ENCODE measurements around the gene KRT13. TPM values are rescaled to one million over a fixed set of nuclear protein-coding genes. Genes with fewer than 3 reads are reported as not detected.
"Not testable (repeated sequence)": the region's sequence is repeated elsewhere in the genome, so short reads cannot be mapped to it uniquely, and the experiment has no call there.

The KRT13 gene
- total RNA-seq, 2 experiments from 2014 or later = not detected

DNA sequence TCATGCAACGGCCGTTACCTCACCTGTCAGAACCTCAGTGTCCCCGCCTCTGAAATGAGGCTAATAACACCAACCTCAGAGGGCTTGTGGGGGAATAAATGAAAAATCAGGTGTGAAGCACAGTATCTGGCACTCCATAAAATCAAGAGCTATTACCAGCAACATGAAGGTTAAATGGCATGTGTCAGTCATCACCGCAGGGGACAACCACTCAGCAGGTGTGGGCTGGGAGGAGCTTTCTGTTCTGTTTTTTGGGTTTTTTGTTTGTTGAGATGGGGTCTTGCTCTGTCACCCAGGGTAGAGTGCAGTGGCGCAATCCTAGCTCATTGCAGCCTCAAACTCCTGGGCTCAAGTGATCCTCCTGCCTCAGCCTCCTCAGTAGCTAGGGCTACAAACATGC lies 39.5 kb upstream of the KRT13 start:
- Mint-ChIP-seq H3K4me3 (no peak overlapping the region), H3K36me3 (ENCODE audit: low read depth) (no peaks in the 10 kb centered on the region), H3K27ac (no peak overlapping the region), H3K9me3 (peaks cover 7% of the 10 kb centered on the region), H3K4me1 (peaks cover 19% of the 10 kb centered on the region), H3K27me3 (peaks cover 5% of the 10 kb centered on the region)
- no peak for DNase-seq
- POLR2A ChIA-PET = interaction anchor here (0.5 to 0.7 kb wide), 2 partner anchors 14 to 624 kb away, joined by 3 read pairs; no protein-coding TSS in a partner anchor
- CTCF ChIA-PET = interaction anchor here (0.8 to 1.3 kb wide), 2 partner anchors 10 to 121 kb away, joined by 4 to 6 read pairs; no protein-coding TSS in a partner anchor

DNA sequence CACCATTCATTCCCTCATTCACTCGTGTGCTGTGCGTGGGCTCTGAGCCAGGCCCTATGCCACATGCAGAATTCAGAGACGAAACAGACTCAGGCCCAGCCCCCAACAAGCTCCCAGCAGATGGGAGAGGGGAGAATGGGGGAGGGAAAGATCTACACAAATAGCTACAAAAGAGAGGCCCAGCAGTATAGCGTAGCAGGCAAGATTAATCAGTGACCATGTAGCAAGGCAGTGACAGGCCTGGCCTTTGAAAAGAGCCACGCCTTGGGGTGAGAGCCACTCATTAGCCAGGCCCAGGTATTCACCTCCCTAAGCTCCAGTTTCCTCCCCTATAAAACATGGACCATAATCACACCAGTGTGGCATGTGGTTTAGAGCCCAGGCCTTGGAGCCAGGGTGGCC lies 39.1 kb upstream of the KRT13 start:
- H3K4me1 Mint-ChIP-seq = peaks cover 18% of the 10 kb centered on the region
- H3K27me3 Mint-ChIP-seq = peaks cover 5% of the 10 kb centered on the region
- CTCF ChIA-PET = interaction anchor here (0.8 to 1.3 kb wide), 2 partner anchors 10 to 121 kb away, joined by 4 to 6 read pairs; no protein-coding TSS in a partner anchor
- POLR2A ChIA-PET = no interaction called here
- H3K9me3 Mint-ChIP-seq = peaks cover 7% of the 10 kb centered on the region
- no peak overlapping the region for H3K4me3 Mint-ChIP-seq
- no peak for DNase-seq
- H3K27ac Mint-ChIP-seq = no peak overlapping the region
- H3K36me3 Mint-ChIP-seq (ENCODE audit: low read depth) = no peaks in the 10 kb centered on the region

DNA sequence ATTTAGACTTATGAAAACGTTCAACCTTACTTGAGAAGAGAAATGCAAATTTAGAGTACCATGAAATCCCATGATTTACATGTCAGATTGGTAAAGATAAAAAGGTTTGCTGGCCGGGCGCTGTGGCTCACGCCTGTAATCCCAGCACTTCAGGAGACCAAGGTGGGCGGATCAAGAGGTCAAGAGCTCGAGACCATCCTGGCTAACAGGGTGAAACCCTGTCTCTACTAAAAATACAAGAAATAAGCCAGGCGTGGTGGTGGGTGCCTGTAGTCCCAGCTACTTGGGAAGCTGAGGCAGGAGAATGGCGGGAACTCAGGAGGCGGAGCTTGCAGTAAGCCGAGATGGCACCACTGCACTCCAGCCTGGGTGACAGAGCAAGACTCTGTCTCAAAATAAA lies 37.4 kb upstream of the KRT13 start:
- DNase-seq; POLR2A ChIA-PET; H3K4me1 Mint-ChIP-seq; H3K27ac Mint-ChIP-seq; H3K9me3 Mint-ChIP-seq; H3K27me3 Mint-ChIP-seq; H3K4me3 Mint-ChIP-seq; H3K36me3 Mint-ChIP-seq (ENCODE audit: low read depth): not testable (repeated sequence)
- CTCF ChIA-PET = interaction anchor here (1.2 to 1.6 kb wide), 3 partner anchors 9 to 120 kb away, joined by 3 to 4 read pairs (median 3); no protein-coding TSS in a partner anchor

DNA sequence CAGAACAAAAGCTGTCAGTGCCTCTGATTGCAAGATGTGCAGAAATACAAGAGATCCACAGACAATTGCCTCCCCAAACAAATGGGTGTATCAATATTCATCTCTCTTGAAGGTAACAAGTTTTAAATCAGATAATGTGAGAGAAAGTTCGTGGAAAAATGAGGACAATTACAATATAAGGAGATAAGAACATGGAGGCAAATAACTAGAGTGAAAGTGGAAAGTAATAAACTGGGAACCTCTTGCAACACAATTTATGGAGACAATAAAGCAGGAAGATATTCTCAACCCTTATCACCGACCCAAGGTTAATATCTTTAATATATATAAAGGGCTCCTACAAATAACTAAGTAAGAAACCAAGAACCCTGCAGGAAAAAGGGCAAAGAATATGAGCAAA lies 36.9 kb upstream of the KRT13 start:
- Mint-ChIP-seq H3K27ac (no peak overlapping the region), H3K27me3 (peaks cover 6% of the 10 kb centered on the region), H3K9me3 (peaks cover 5% of the 10 kb centered on the region), H3K4me3 (no peak overlapping the region), H3K36me3 (ENCODE audit: low read depth) (no peaks in the 10 kb centered on the region), H3K4me1 (no peaks in the 10 kb centered on the region)
- ChIA-PET POLR2A (no interaction called here), CTCF (interaction anchor here (1.2 to 1.6 kb wide), 3 partner anchors 9 to 120 kb away, joined by 3 to 4 read pairs (median 3); no protein-coding TSS in a partner anchor)
- no peak for DNase-seq

DNA sequence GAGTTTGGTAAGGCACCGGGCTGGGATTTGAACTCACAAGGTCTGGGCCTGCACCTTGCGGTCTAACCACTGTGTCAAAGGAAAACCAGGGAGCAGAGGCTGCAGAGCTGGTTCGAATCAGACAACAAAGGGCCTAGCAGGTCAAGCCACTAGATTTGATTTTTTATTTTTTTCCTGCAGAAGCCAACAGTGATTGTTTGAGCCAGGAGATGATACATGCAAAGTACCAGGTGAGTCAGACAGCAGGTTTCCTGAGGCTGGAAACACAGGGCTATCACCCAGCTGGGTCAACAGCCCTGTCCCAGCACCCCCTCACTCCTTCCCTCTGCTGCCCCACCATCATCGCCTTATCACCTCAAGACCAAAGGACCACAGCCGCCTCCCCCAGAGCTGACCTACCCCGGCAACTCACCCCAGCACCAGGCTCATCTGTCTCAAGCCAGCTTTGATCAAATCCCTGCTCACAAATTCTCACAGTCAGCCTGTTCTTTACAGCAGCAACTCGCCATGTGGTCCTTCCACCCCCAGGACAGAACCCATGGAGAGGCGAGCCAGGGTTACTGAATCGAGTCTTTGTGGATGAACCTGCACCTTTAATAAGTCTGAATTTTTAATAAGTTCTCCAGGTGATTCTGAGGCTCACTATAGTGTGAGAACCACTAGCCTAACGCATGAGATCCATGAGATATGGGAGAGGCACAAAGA lies 35.7 kb upstream of the KRT13 start:
- Mint-ChIP-seq H3K36me3 (ENCODE audit: low read depth) (no peaks in the 10 kb centered on the region), H3K27ac (no peak overlapping the region), H3K9me3 (no peaks in the 10 kb centered on the region), H3K4me1 (no peaks in the 10 kb centered on the region), H3K4me3 (no peak overlapping the region), H3K27me3 (peaks cover 12% of the 10 kb centered on the region)
- POLR2A ChIA-PET = no interaction called here
- CTCF ChIA-PET = interaction anchor here (1.0 to 2.1 kb wide), 3 partner anchors 8 to 125 kb away, joined by 3 to 19 read pairs (median 4); no protein-coding TSS in a partner anchor
- no peak for DNase-seq

DNA sequence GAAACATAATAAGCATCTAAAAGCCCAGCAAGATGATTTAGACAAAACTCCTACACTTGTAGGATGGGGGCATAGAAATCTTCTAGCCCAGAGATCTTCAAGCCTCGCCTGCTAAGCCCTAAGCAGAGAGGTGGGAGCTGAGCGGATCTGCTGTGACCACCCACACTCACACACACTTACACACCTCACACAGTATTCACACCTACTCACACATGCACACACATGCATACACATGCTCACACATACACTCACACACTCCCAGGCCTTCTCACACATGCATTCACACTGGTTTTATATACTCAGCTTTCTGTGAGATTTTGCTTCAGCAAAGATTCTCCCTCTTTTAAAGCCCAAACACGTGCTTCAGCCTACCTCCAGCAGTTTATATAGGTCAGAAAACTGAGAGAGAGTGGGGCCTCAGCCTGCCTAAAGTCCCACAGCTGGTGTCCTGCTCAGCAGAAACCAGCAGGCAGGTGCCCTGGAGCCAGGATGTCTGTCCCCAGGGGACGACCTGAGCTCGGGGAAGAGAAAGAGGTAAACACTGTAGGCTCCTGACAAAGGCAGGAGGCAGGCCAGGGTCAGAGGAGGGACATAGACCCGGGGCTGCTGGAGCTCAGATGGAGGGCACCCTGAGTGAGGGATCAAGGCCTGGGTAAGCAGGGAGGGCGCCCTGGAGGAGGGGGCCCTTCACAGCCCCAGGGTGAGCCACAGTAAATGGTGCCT lies 34.7 kb upstream of the KRT13 start:
- DNase-seq = no peak
- Mint-ChIP-seq H3K27ac (no peak overlapping the region), H3K36me3 (ENCODE audit: low read depth) (no peaks in the 10 kb centered on the region), H3K4me1 (no peaks in the 10 kb centered on the region), H3K27me3 (peaks cover 16% of the 10 kb centered on the region), H3K9me3 (no peaks in the 10 kb centered on the region), H3K4me3 (no peak overlapping the region)
- ChIA-PET POLR2A (no interaction called here), CTCF (interaction anchor here (2.1 kb wide), 1 partner anchor 9 kb away, joined by 19 read pairs; no protein-coding TSS in a partner anchor)

DNA sequence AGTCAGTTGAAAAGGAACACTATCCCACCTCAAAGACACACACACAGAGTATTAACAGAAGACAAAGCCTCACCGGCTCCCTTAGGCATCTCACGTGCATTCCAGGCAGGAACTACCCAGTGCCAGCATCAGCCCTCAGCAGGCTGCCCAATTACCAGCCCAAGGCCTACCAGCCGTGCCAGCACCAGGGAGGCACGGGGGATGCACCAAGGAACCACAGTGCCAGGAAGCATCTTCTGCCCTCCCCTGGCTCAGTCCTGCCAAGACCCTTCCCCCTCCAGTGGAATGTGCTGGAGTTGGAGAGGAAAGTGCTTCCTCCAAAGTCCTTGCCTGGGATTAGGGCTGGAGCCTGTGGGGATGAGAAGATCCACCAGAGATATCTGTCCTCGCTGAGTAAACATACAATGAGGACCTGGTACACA lies 33.7 kb upstream of the KRT13 start:
- Mint-ChIP-seq H3K4me3 (no peak overlapping the region), H3K4me1 (no peaks in the 10 kb centered on the region), H3K27ac (no peak overlapping the region), H3K9me3 (no peaks in the 10 kb centered on the region), H3K27me3 (peaks cover 18% of the 10 kb centered on the region), H3K36me3 (ENCODE audit: low read depth) (no peaks in the 10 kb centered on the region)
- POLR2A ChIA-PET = no interaction called here
- CTCF ChIA-PET = interaction anchor here (2.1 kb wide), 1 partner anchor 10 kb away, joined by 19 read pairs; no protein-coding TSS in a partner anchor
- no peak for DNase-seq

DNA sequence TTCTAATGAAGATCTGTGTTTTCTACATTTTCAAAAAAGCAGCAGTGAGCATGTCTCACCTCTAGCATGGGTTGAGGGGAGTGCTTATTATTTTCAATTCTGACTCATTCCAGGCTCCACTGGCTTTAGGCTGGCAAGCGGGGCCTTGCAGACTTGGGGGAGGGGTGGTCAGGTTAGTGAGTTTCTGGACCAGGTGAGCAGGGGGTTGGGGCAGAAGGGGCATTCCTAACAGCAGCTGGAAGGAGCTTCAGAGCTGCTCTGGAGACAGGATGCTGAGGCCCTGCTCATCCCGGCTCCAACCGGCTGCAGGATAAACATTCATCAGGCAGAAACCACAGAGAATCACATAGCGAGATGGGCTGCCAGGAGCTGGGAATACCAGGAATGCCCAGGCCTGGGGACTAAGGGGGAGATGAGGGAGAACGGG lies 33.2 kb upstream of the KRT13 start:
- no peaks in the 10 kb centered on the region for H3K36me3 Mint-ChIP-seq (ENCODE audit: low read depth)
- no peak overlapping the region for H3K4me3 Mint-ChIP-seq
- POLR2A ChIA-PET = no interaction called here
- DNase-seq = no peak
- H3K27ac Mint-ChIP-seq = no peak overlapping the region
- no peaks in the 10 kb centered on the region for H3K4me1 Mint-ChIP-seq
- CTCF ChIA-PET = interaction anchor here (1.0 kb wide), 1 partner anchor 10 kb away, joined by 3 read pairs; the partner anchor contains the start of gene KRT19
- H3K27me3 Mint-ChIP-seq = peaks cover 21% of the 10 kb centered on the region
- H3K9me3 Mint-ChIP-seq = no peaks in the 10 kb centered on the region

DNA sequence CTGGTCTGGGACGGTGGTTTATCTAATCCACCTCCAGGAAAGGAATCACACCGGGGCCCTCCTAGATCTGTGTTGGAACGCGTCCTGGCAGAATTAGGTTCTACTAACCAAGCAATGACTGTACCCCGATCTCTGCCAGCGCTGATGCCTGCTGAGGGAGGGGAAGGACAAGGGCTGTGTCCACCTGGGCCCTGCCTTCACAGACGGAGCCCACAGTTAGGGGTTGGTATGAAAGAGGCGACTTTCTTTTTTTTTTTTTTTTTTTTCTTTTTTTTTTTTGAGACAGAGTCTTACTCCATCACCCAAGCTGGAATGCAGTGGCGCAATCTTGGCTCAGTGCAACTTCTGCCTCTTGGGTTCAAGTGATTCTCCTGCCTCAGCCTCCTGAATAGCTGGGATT lies 32.6 kb upstream of the KRT13 start:
- no peak overlapping the region for H3K4me3 Mint-ChIP-seq
- H3K27me3 Mint-ChIP-seq = peaks cover 21% of the 10 kb centered on the region
- no peak for DNase-seq
- H3K9me3 Mint-ChIP-seq = no peaks in the 10 kb centered on the region
- no peaks in the 10 kb centered on the region for H3K36me3 Mint-ChIP-seq (ENCODE audit: low read depth)
- no peak overlapping the region for H3K27ac Mint-ChIP-seq
- ChIA-PET POLR2A (no interaction called here), CTCF (interaction anchor here (1.0 kb wide), 1 partner anchor 9 kb away, joined by 3 read pairs; the partner anchor contains the start of gene KRT19)
- H3K4me1 Mint-ChIP-seq = no peaks in the 10 kb centered on the region

DNA sequence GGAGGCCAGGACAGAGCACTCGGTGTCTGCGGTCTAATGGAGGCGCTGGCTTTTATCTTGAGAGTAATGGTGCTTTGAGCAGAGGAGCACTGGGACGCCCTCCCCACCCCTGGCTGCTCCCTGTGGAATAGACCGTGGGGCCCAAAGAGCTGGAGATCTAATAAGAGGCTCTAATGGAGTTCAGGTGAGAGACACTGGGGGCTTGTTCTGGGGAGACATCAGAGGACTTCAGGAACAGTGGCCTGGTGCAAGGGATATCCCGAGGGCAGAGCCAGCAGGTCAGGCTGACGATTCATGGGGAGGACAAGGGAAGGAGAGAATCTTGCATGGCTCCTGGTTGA lies 32.2 kb upstream of the KRT13 start:
- Mint-ChIP-seq H3K9me3 (no peaks in the 10 kb centered on the region), H3K4me3 (no peak overlapping the region), H3K27ac (no peak overlapping the region), H3K27me3 (peaks cover 23% of the 10 kb centered on the region), H3K4me1 (no peaks in the 10 kb centered on the region), H3K36me3 (ENCODE audit: low read depth) (no peaks in the 10 kb centered on the region)
- POLR2A ChIA-PET = no interaction called here
- CTCF ChIA-PET = interaction anchor here (1.0 to 2.1 kb wide), 2 partner anchors 9 to 12 kb away, joined by 3 to 7 read pairs; partner anchors contain the start of gene KRT19
- no peak for DNase-seq

DNA sequence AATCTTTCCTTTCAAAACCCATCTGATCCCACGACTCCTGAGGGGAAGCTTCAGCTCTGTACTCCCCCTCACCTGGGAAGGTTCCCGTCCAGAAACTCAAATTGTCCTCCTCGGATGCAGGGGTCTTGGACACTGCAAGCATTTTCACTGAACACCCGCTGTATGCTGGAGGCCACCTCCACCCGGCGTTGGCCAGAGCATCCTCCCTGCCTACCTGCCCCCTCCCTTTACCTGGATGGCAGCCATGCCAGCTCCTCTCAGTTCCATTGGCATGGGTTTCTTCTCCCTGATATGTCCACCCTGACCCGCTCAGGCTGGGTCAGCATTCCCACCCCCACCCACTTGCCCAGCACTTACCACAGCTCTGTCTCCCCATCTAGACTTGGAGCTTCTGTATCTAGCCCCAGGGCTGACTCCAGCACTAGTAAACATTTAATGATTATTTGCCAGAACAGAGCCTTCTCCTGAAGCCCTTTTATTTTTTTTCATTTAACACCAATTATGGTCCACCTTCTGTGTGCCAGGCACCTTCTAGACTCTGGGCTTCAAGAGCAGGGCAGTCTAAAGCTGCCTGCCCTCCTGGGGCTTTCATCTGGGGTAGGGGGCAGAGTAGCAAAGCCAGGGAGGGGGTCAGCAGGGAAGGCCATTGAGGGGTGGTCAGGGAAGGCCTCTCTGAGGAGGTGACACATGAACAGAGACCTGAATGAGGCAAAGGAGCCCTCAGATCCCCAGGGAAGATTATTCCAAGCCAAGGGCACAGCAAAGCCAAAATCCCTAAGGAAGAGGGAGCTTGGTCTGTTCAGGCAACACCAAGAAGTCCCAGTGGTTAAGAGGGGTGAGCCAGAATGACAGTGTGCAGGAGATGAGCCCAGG lies 31.6 kb upstream of the KRT13 start:
- H3K4me3 Mint-ChIP-seq = no peak overlapping the region
- no peaks in the 10 kb centered on the region for H3K4me1 Mint-ChIP-seq
- ChIA-PET CTCF (interaction anchor here (0.6 to 2.1 kb wide), 3 partner anchors 10 to 254 kb away, joined by 3 to 7 read pairs (median 6); no protein-coding TSS in a partner anchor), POLR2A (no interaction called here)
- no peak overlapping the region for H3K27ac Mint-ChIP-seq
- peaks cover 26% of the 10 kb centered on the region for H3K27me3 Mint-ChIP-seq
- DNase-seq = no peak
- H3K9me3 Mint-ChIP-seq = no peaks in the 10 kb centered on the region
- H3K36me3 Mint-ChIP-seq (ENCODE audit: low read depth) = no peaks in the 10 kb centered on the region

DNA sequence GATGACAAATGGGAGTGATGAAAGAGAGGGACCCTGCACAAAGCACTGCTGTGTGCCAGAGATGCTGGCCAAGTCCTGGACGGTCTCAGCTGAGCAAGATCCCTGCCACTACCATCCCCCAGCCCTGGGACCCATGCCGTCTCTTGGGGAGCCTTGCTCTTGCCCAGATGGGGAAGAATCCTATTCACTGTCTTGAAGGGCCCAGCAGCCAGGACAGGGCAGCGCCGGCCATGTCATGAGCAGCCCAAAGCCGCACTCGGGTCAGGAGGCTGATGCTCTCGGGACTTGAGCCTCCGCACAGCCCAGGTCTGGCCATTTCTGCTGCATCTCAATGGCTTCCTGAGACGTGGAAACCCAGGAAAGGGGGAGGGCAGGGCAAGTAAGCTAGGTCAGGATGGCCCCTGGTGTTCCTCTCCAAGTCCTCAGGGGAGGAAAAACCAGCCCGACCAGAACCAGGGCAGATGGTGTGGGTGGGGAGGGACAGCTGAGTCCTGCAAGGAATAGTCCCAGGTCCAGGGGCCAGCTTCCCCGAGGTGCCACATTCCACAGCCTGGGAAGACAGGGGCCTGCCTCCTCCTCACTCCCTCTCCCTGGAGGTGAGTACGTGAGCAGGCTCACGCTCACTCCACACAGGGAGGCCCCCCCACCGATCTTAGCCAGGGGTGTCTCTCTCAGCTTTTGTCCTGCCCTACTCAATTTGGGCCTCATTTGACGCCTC lies 30.5 kb upstream of the KRT13 start:
- Mint-ChIP-seq H3K27me3 (peaks cover 34% of the 10 kb centered on the region), H3K4me3 (no peak overlapping the region), H3K27ac (no peak overlapping the region), H3K4me1 (no peaks in the 10 kb centered on the region), H3K9me3 (no peaks in the 10 kb centered on the region), H3K36me3 (ENCODE audit: low read depth) (no peaks in the 10 kb centered on the region)
- CTCF ChIA-PET = interaction anchor here (1.5 to 2.1 kb wide), 3 partner anchors 9 to 13 kb away, joined by 3 to 7 read pairs (median 4); no protein-coding TSS in a partner anchor
- POLR2A ChIA-PET = no interaction called here
- DNase-seq = no peak

Measured in activated CD4-positive, alpha-beta T cell treated with anti-CD3 and anti-CD28 coated beads, Interleukin-2, amount 10 ng/mL, durations not matched to agents 7 days and 5 days (primary cell).